K562 (cell line): Measurements from ENCODE around the gene MDP1. TPM values are rescaled to one million over a fixed set of nuclear protein-coding genes. Genes with fewer than 3 reads are reported as not detected.

Experiments
- EP300 ChIP-seq: IDR thresholded peaks from 2 replicates; pipeline ENCODE4 v1.6.1; 2012; ENCODE audit warnings: low read length, improper control_type of control experiment
- polyA plus RNA-seq, 8 experiments: library from polyadenylated mRNA; depleted of rRNA in 4 of 8; stranded (reverse) in 5 of 8; unstranded in 3 of 8; fragments of >200 nt; fragmentation: Nextera tagmentation in 2 of 8; fragmentation: Illumina TruSeq in 1 of 8; extraction: Ambion mirVana in 2 of 8; extraction: Trizol in 1 of 8; gene quantifications; 2 replicates each; pipeline versions ENCODE4 v1.2.1 to v1.2.3, GENCODE V29; 2011 to 2014; ENCODE audit warnings: inconsistent platforms in 1 of 8, missing spikeins in 1 of 8
- total RNA-seq, 7 experiments: library from RNA; depleted of rRNA in 6 of 7; stranded (reverse); fragments of >200 nt in 6 of 7; fragmentation: Illumina TruSeq in 2 of 7; extraction: Trizol in 2 of 7; gene quantifications; 2 replicates each; pipeline versions ENCODE4 v1.2.1 to v1.2.3, GENCODE V29; 2011 to 2021; ENCODE audit warnings: low replicate concordance in 1 of 7
- TF ChIP-seq, protein P1 (sequence below): fragments of 450-650 bp; IDR thresholded peaks from 2 replicates; pipeline ENCODE4 v1.6.1; 2014; ENCODE audit warnings: low read depth, mild to moderate bottlenecking, moderate library complexity, borderline replicate concordance
- TF ChIP-seq, protein P2 (sequence below): fragments of 250-450 bp; sonication (Bioruptor Pico); IDR thresholded peaks from 2 replicates; pipeline ENCODE4 v1.8.0; 2021; ENCODE audit warnings: moderate library complexity, mild to moderate bottlenecking, inconsistent platforms

The MDP1 gene
- total and polyA plus RNA-seq, 9 of the 15 experiments (the other 6 are each of a cell fraction or from before 2014, with no cell fraction given): 2.7 to 29.6 (median 11.0) TPM

DNA sequence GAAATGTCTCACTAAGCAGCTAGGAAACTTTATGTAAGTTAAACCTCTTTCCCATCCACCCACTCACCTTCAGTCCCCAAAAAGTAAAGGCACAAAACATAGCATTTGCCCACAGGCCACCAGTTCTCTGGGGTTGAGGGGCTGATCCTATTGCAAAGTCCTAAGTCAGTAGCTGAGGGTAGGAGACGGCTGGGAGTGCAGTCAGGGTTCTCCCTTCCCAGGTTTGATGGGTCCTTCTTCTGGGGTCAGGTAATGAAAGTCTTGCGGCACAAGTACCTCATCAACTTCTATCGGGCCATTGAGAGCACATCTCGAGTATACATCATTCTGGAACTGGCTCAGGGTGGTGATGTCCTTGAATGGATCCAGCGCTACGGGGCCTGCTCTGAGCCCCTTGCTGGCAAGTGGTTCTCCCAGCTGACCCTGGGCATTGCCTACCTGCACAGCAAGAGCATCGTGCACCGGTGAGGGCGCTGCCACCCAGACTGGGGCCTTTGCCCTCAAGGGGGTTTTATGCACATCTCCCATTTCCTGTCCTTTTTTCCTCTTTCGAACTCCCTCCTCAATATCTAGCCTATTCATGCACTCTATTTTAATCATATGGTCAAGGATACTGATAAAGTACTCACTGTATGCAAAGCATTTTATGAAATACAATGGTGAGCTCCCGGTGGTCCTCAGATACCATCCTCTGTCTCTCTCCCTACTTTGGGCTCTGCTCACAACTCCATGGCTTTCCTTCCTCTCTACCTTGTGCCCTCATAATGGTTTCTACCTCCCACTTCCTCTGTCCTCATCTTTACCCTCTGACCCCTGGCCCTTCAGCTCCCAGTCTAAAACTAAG lies 9.4 kb downstream of the MDP1 start (continued):
- TF ChIP-seq, protein P1, sequence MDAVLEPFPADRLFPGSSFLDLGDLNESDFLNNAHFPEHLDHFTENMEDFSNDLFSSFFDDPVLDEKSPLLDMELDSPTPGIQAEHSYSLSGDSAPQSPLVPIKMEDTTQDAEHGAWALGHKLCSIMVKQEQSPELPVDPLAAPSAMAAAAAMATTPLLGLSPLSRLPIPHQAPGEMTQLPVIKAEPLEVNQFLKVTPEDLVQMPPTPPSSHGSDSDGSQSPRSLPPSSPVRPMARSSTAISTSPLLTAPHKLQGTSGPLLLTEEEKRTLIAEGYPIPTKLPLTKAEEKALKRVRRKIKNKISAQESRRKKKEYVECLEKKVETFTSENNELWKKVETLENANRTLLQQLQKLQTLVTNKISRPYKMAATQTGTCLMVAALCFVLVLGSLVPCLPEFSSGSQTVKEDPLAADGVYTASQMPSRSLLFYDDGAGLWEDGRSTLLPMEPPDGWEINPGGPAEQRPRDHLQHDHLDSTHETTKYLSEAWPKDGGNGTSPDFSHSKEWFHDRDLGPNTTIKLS: no peak
- TF ChIP-seq EP300: no peak
- TF ChIP-seq, protein P2, sequence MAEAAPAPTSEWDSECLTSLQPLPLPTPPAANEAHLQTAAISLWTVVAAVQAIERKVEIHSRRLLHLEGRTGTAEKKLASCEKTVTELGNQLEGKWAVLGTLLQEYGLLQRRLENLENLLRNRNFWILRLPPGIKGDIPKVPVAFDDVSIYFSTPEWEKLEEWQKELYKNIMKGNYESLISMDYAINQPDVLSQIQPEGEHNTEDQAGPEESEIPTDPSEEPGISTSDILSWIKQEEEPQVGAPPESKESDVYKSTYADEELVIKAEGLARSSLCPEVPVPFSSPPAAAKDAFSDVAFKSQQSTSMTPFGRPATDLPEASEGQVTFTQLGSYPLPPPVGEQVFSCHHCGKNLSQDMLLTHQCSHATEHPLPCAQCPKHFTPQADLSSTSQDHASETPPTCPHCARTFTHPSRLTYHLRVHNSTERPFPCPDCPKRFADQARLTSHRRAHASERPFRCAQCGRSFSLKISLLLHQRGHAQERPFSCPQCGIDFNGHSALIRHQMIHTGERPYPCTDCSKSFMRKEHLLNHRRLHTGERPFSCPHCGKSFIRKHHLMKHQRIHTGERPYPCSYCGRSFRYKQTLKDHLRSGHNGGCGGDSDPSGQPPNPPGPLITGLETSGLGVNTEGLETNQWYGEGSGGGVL: no peak
